GM23248 (cell line): Measurements from ENCODE around the gene TENM3.

ENCODE experiments used
- EZH2 ChIP-seq: fragments of 200-600 bp; sonication (generic); IDR thresholded peaks from 2 replicates; pipeline ENCODE4 v1.6.1; 2018; ENCODE audit warnings: antibody characterized with exemption, mild to moderate bottlenecking; ENCODE audit not compliant: insufficient read depth, poor library complexity, severe bottlenecking
- EZH2phosphoT487 ChIP-seq: fragments of 200-600 bp; sonication (generic); IDR thresholded peaks from 2 replicates; pipeline ENCODE4 v1.6.1; 2018; ENCODE audit warnings: antibody characterized with exemption, moderate library complexity, mild to moderate bottlenecking, low read depth; ENCODE audit not compliant: insufficient read depth

GRCh38 chr4:182351485-182351884 lies 108.3 kb downstream of the TENM3 start:
- TF ChIP-seq EZH2phosphoT487 (no peak), EZH2 (no peak)
